ENCODE data around the gene MAP3K1.

Gene MAP3K1

DNA sequence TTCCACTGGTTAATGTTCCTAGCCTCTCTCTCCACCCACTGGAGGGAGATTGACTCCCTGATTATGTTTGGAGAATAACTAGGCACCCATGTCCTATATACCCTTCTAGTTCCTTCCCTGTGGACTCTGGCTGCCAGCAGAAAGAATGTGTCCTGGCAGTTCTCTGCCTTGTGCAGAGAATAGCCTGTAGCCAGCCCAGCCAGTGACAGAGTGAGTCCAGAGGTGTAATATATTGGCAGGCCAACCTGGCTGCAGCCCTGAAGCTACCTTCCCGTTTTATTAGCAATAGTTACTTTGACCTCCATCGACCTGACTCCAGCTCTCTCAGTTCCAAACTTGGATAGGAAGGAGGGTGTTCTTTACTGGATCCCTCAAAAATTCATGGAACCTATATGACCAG lies 102.2 kb downstream of the MAP3K1 start:
- DNase-seq, result no peak
- Histone ChIP-seq H3K4me2 (ENCODE audit: low read length, poor library complexity, severe bottlenecking) (no peak overlapping the region), H3K27ac (ENCODE audit: low read length, poor library complexity, severe bottlenecking) (no peak overlapping the region), H2BK5ac (ENCODE audit: low read depth, low read length, poor library complexity, severe bottlenecking) (no peak overlapping the region), H4K91ac (ENCODE audit: low read length) (no peak overlapping the region), H3K23ac (ENCODE audit: low read length in 2 of 2) (no peak overlapping the region), H3K4me3 (ENCODE audit: insufficient read depth in 1 of 2, low read depth in 1 of 2, low read length in 2 of 2) (no peak overlapping the region), H3K36me3 (ENCODE audit: control insufficient read depth in 1 of 2, insufficient read depth in 2 of 2, low read depth in 1 of 2, low read length in 2 of 2) (peaks cover 0 to 29% of the 10 kb centered on the region in 2 experiments), H3K79me1 (replicated peaks; ENCODE audit: low read length, poor library complexity, severe bottlenecking) (peaks cover 2% of the 10 kb centered on the region), H2BK120ac (ENCODE audit: low read depth, low read length) (no peak overlapping the region), H3K14ac (ENCODE audit: low read length in 2 of 2) (no peak overlapping the region), H3K27me3 (ENCODE audit: control insufficient read depth in 1 of 2, insufficient read depth in 1 of 2, low read length in 2 of 2) (no peaks in the 10 kb centered on the region), H3K4ac (ENCODE audit: low read depth in 1 of 2, low read length in 2 of 2) (no peak overlapping the region), H2AK5ac (ENCODE audit: low read length, severe bottlenecking) (no peak overlapping the region), H3K18ac (ENCODE audit: low read depth in 1 of 2, low read length in 2 of 2) (no peak overlapping the region), H2AFZ (ENCODE audit: low read depth, low read length) (no peak overlapping the region), H2BK12ac (ENCODE audit: low read length in 2 of 2) (no peak overlapping the region), H2BK15ac (ENCODE audit: low read depth, poor library complexity, severe bottlenecking) (no peak overlapping the region), H4K8ac (ENCODE audit: low read length) (no peak overlapping the region), H3K9ac (ENCODE audit: low read length) (no peak overlapping the region), H3K9me3 (ENCODE audit: control insufficient read depth, low read length) (no peaks in the 10 kb centered on the region), H3K4me1 (ENCODE audit: control insufficient read depth, insufficient read depth, low read depth, low read length) (no peaks in the 10 kb centered on the region)
- 90% methylated on average over 1 of the region's 2 CpGs for WGBS

DNA sequence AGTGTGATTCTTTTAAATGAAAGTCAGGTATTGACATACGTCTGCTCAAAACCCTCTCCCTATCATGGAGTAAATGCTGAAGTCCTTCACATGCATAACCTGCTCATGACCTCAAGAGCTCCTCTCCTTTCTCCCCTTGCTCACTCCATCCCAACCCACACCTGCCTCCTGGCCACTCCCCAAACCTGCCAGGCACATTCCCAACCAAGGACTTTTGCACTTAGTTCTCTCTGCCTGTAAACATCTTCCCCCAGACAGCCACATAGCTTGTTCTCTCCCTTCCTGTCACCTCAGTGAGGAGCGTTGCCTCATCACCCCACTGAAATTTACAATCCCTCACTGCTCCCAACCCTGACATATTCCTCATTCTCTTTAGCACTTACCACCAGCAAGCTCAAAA lies 102.7 kb downstream of the MAP3K1 start:
- H4K8ac ChIP-seq (ENCODE audit: low read length), result no peak overlapping the region
- H3K9ac ChIP-seq (ENCODE audit: low read length), result no peak overlapping the region
- H3K14ac ChIP-seq (ENCODE audit: low read length in 2 of 2), result no peak overlapping the region
- no peak overlapping the region for H3K4ac ChIP-seq (ENCODE audit: low read depth in 1 of 2, low read length in 2 of 2)
- H3K27me3 ChIP-seq (ENCODE audit: control insufficient read depth in 1 of 2, insufficient read depth in 1 of 2, low read length in 2 of 2), result no peaks in the 10 kb centered on the region
- peaks cover 5% of the 10 kb centered on the region for H3K79me1 ChIP-seq (replicated peaks; ENCODE audit: low read length, poor library complexity, severe bottlenecking)
- H2BK12ac ChIP-seq (ENCODE audit: low read length in 2 of 2), result no peak overlapping the region
- DNase-seq, result no peak
- no peaks in the 10 kb centered on the region for H3K4me1 ChIP-seq (ENCODE audit: control insufficient read depth, insufficient read depth, low read depth, low read length)
- no peak overlapping the region for H2AFZ ChIP-seq (ENCODE audit: low read depth, low read length)
- no peak overlapping the region for H2BK120ac ChIP-seq (ENCODE audit: low read depth, low read length)
- H3K27ac ChIP-seq (ENCODE audit: low read length, poor library complexity, severe bottlenecking), result no peak overlapping the region
- peaks cover 3 to 35% of the 10 kb centered on the region in 2 experiments for H3K36me3 ChIP-seq (ENCODE audit: control insufficient read depth in 1 of 2, insufficient read depth in 2 of 2, low read depth in 1 of 2, low read length in 2 of 2)
- peak overlapping the region in 1 of 2 experiments; percentile 50 for H3K23ac ChIP-seq (ENCODE audit: low read length in 2 of 2)
- H3K18ac ChIP-seq (ENCODE audit: low read depth in 1 of 2, low read length in 2 of 2), result no peak overlapping the region
- H2AK5ac ChIP-seq (ENCODE audit: low read length, severe bottlenecking), result no peak overlapping the region
- 96% methylated on average over 2 of the region's 2 CpGs for WGBS
- no peak overlapping the region for H3K4me2 ChIP-seq (ENCODE audit: low read length, poor library complexity, severe bottlenecking)
- no peak overlapping the region for H2BK15ac ChIP-seq (ENCODE audit: low read depth, poor library complexity, severe bottlenecking)
- no peak overlapping the region for H3K4me3 ChIP-seq (ENCODE audit: insufficient read depth in 1 of 2, low read depth in 1 of 2, low read length in 2 of 2)
- no peaks in the 10 kb centered on the region for H3K9me3 ChIP-seq (ENCODE audit: control insufficient read depth, low read length)
- no peak overlapping the region for H2BK5ac ChIP-seq (ENCODE audit: low read depth, low read length, poor library complexity, severe bottlenecking)
- no peak overlapping the region for H4K91ac ChIP-seq (ENCODE audit: low read length)

DNA sequence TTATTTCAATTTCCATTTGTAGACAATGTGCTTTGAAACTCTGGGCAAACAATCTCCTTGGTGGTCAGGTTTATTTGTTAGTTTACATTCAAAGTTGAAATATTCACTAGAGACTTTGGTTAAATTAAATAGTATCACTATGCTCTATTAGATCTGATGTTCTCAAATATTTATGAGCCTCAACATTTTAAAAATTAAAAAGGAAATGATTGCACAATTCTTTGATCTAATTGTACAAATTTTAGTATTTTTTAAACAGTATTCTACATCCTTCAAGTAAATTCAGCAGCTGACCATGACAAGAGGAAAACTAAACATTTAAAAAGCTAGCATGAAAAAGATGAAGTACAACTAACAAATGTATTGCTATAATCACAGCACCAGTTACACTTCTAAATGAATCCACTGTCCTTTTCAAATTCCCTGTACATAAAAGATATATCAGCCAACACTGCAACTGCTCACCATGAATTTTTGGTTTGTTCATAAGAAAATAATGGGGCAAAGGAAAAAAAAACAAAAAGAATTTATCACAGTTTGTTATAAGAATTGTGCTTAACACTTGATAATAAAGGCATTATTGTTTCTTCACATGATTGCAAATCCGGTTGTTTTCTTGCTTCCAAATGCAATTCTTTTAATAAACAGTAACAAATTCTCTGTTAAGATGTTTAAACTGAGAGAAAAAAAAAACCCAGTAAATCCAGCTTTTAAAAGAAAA lies 104.8 kb downstream of the MAP3K1 start:
- Histone ChIP-seq H4K91ac (ENCODE audit: low read length) (no peak overlapping the region), H3K9ac (ENCODE audit: low read length) (no peak overlapping the region), H2AK5ac (ENCODE audit: low read length, severe bottlenecking) (no peak overlapping the region), H3K9me3 (ENCODE audit: control insufficient read depth, low read length) (no peaks in the 10 kb centered on the region), H3K4ac (ENCODE audit: low read depth in 1 of 2, low read length in 2 of 2) (no peak overlapping the region), H2BK15ac (ENCODE audit: low read depth, poor library complexity, severe bottlenecking) (no peak overlapping the region), H3K27ac (ENCODE audit: low read length, poor library complexity, severe bottlenecking) (no peak overlapping the region), H3K27me3 (ENCODE audit: control insufficient read depth in 1 of 2, insufficient read depth in 1 of 2, low read length in 2 of 2) (no peaks in the 10 kb centered on the region), H3K36me3 (ENCODE audit: control insufficient read depth in 1 of 2, insufficient read depth in 2 of 2, low read depth in 1 of 2, low read length in 2 of 2) (peaks cover 8 to 55% of the 10 kb centered on the region in 2 experiments), H2BK120ac (ENCODE audit: low read depth, low read length) (no peak overlapping the region), H2BK5ac (ENCODE audit: low read depth, low read length, poor library complexity, severe bottlenecking) (no peak overlapping the region), H3K18ac (ENCODE audit: low read depth in 1 of 2, low read length in 2 of 2) (no peak overlapping the region), H3K79me1 (replicated peaks; ENCODE audit: low read length, poor library complexity, severe bottlenecking) (peaks cover 6% of the 10 kb centered on the region), H3K4me2 (ENCODE audit: low read length, poor library complexity, severe bottlenecking) (no peak overlapping the region), H2AFZ (ENCODE audit: low read depth, low read length) (no peak overlapping the region), H3K4me1 (ENCODE audit: control insufficient read depth, insufficient read depth, low read depth, low read length) (no peaks in the 10 kb centered on the region), H2BK12ac (ENCODE audit: low read length in 2 of 2) (no peak overlapping the region), H3K4me3 (ENCODE audit: insufficient read depth in 1 of 2, low read depth in 1 of 2, low read length in 2 of 2) (no peak overlapping the region), H3K14ac (ENCODE audit: low read length in 2 of 2) (no peak overlapping the region), H4K8ac (ENCODE audit: low read length) (no peak overlapping the region), H3K23ac (ENCODE audit: low read length in 2 of 2) (no peak overlapping the region)
- DNase-seq, result no peak
- no CpG with 5 or more reads among the region's 1 CpG for whole genome bisulfite sequencing

DNA sequence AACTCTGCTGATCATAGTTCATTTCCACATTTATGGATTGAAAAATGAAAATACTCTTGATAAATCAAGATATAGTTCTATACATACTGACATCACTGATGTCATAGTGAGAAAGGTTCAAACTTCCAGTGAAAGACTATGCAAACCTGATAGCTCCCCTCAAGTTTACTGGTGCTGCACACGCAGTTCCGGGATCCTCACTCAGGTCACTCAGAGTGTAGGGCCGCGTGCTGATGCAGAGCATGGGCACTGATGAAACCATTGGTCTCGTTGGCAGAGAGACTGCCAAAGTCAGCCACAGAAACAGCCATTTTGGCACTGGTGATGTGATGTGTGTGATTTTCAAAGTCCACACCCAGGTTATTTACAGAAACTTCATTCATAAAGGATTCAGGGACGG lies 107.6 kb downstream of the MAP3K1 start:
- Histone ChIP-seq H2BK120ac (ENCODE audit: low read depth, low read length) (no peak overlapping the region), H3K79me1 (replicated peaks; ENCODE audit: low read length, poor library complexity, severe bottlenecking) (peaks cover 7% of the 10 kb centered on the region), H3K9ac (ENCODE audit: low read length) (no peak overlapping the region), H3K4me2 (ENCODE audit: low read length, poor library complexity, severe bottlenecking) (no peak overlapping the region), H3K27me3 (ENCODE audit: control insufficient read depth in 1 of 2, insufficient read depth in 1 of 2, low read length in 2 of 2) (no peaks in the 10 kb centered on the region), H2BK12ac (ENCODE audit: low read length in 2 of 2) (no peak overlapping the region), H2AK5ac (ENCODE audit: low read length, severe bottlenecking) (no peak overlapping the region), H2BK15ac (ENCODE audit: low read depth, poor library complexity, severe bottlenecking) (no peak overlapping the region), H3K9me3 (ENCODE audit: control insufficient read depth, low read length) (no peaks in the 10 kb centered on the region), H3K23ac (ENCODE audit: low read length in 2 of 2) (no peak overlapping the region), H3K4me1 (ENCODE audit: control insufficient read depth, insufficient read depth, low read depth, low read length) (no peaks in the 10 kb centered on the region), H3K4me3 (ENCODE audit: insufficient read depth in 1 of 2, low read depth in 1 of 2, low read length in 2 of 2) (no peak overlapping the region), H2AFZ (ENCODE audit: low read depth, low read length) (no peak overlapping the region), H3K14ac (ENCODE audit: low read length in 2 of 2) (no peak overlapping the region), H2BK5ac (ENCODE audit: low read depth, low read length, poor library complexity, severe bottlenecking) (no peak overlapping the region), H4K91ac (ENCODE audit: low read length) (no peak overlapping the region), H4K8ac (ENCODE audit: low read length) (no peak overlapping the region), H3K4ac (ENCODE audit: low read depth in 1 of 2, low read length in 2 of 2) (no peak overlapping the region), H3K18ac (ENCODE audit: low read depth in 1 of 2, low read length in 2 of 2) (no peak overlapping the region), H3K36me3 (ENCODE audit: control insufficient read depth in 1 of 2, insufficient read depth in 2 of 2, low read depth in 1 of 2, low read length in 2 of 2) (peaks cover 8 to 82% of the 10 kb centered on the region in 2 experiments), H3K27ac (ENCODE audit: low read length, poor library complexity, severe bottlenecking) (no peak overlapping the region)
- no peak for DNase-seq
- WGBS, result over 99% methylated on average over 6 of the region's 6 CpGs
